Heart right ventricle (tissue), 16 donors: Measurements from ENCODE around the gene RAP1GAP2. TPM values are rescaled to one million over a fixed set of nuclear protein-coding genes. Genes with fewer than 3 reads are reported as not detected.

Source experiments
- ATAC-seq, 8 donors: fragments of 200-7000 bp; cut with Tn5 transposase; one replicate each; pipeline ENCODE4 v1.9.1; 2020; ENCODE audit warnings: mild to moderate bottlenecking in 8 of 8, moderate library complexity in 8 of 8, moderate number of reproducible peaks in 1 of 8
- DNase-seq, 2 donors: peaks; one replicate each; pipeline ENCODE4 v3.0.0-alpha.2; 2020
- H3K27ac ChIP-seq, 10 donors: fragments of 200-600 bp; sonication (generic) in 2 of 10; one replicate each; pipeline versions ENCODE4 v1.5.0 to v1.8.0; 2020 to 2022; ENCODE audit warnings: mild to moderate bottlenecking in 3 of 10
- H3K27me3 ChIP-seq, 7 donors: fragments of 200-600 bp; one replicate each; pipeline ENCODE4 v1.8.0; 2021 to 2022; ENCODE audit warnings: mild to moderate bottlenecking in 2 of 7
- H3K36me3 ChIP-seq, 9 donors: fragments of 200-600 bp; sonication (generic) in 1 of 9; one replicate each; pipeline versions ENCODE4 v1.5.0 to v1.8.0; 2020 to 2022; ENCODE audit warnings: mild to moderate bottlenecking in 2 of 9
- H3K4me1 ChIP-seq, 9 donors: fragments of 200-600 bp; sonication (generic) in 1 of 9; one replicate each; pipeline versions ENCODE4 v1.5.0 to v1.8.0; 2020 to 2022; ENCODE audit warnings: mild to moderate bottlenecking in 4 of 9
- H3K4me3 ChIP-seq, 10 donors: fragments of 200-600 bp; sonication (generic) in 2 of 10; one replicate each; pipeline versions ENCODE4 v1.5.0 to v1.8.0; 2020 to 2022; ENCODE audit warnings: mild to moderate bottlenecking in 7 of 10, moderate library complexity in 2 of 10
- H3K9me3 ChIP-seq, 11 donors: fragments of 200-600 bp in 10 of 11; sonication (generic) in 2 of 11; one replicate each; pipeline versions ENCODE4 v1.5.0 to v1.8.0; 2013 to 2022; ENCODE audit warnings: mild to moderate bottlenecking in 2 of 11, control low read depth in 1 of 11, moderate library complexity in 1 of 11
- WGBS, 2 donors: extraction: QIAGEN DNeasy Blood & Tissue Kit; methylation state at CpG; one replicate each; pipeline ENCODE4 v1.1.7; 2013; ENCODE audit warnings: inconsistent platforms in 1 of 2; 5-methylcytosine and 5-hydroxymethylcytosine counted together
- intact Hi-C, 10 donors: fragments of 100-400 bp; cut with DNase I; formaldehyde crosslinking; loops; one replicate each; pipeline versions ENCODE4 v1.11.1 to v1.14.2; 2022
- polyA plus RNA-seq, 2 donors: library from polyadenylated mRNA; stranded (reverse); fragments of 200-250 nt; gene quantifications; one replicate each; pipeline ENCODE4 v1.2.3, GENCODE V29; 2013
- total RNA-seq, 10 donors: library from RNA; stranded (reverse); fragmentation: NEBNext Ultra II Directional in 3 of 10; extraction: Animal tissue kit (Norgen Biotek cat#: 25700) in 3 of 10; gene quantifications; one replicate each; pipeline versions ENCODE4 v1.2.1 to v1.2.4, GENCODE V29; 2021 to 2023
- TF ChIP-seq, protein P1 (sequence below), 9 donors: fragments of 200-600 bp; sonication (generic) in 2 of 9; IDR thresholded peaks; one replicate each; pipeline versions ENCODE4 v1.5.0 to v1.8.0; 2021 to 2022; ENCODE audit warnings: antibody characterized with exemption in 9 of 9, mild to moderate bottlenecking in 5 of 9, moderate library complexity in 1 of 9
- donor health status: Arrhythmogenic right ventricular cardiomyopathy.
- donor health status: ischemic (EF 13 %, LVEDD 7.1; RV severe dilation, severe dysfunction).
- donor health status: healthy with polysubstance abuse.
- donor health status: DM: no; HTN: yes; CAD: no.
- donor health status: DM: no; HTN: no; CAD: no.
- donor health status: ischemic (EF 25% LVEDD 6.9; RV normal size, moderate dysfunction).
- donor health status: ischemic (EF 25% LVEDD 5.7; RV mildly dilated, moderate dysfunction).
- donor health status: healthy.
- donor health status: DM: yes; HTN: yes; CAD: no.
- donor health status: Ischemic cardiomyopathy.
- donor health status: ischemic (EF 35%, LVEDD 5.7; RV mildly dilated, moderate dysfunction).
- donor health status: nonischemic (EF 11% LVEDD 7.7; RV severe dilation, severe dysfunction).
- donor health status: DM: yes; HTN: yes; CAD: no.
- donor health status: PGD.
- donor health status: ischemic (EF 29% LVEDD 5.4; RV normal size, mild dysfunction).
- donor health status: nonischemic (EF 23%, LVEDD 6.1; RV moderate dilation, normal function).

The RAP1GAP2 gene
- total and polyA plus RNA-seq, 12 donors = 9.5 to 51.3 (median 34.6) TPM

DNA sequence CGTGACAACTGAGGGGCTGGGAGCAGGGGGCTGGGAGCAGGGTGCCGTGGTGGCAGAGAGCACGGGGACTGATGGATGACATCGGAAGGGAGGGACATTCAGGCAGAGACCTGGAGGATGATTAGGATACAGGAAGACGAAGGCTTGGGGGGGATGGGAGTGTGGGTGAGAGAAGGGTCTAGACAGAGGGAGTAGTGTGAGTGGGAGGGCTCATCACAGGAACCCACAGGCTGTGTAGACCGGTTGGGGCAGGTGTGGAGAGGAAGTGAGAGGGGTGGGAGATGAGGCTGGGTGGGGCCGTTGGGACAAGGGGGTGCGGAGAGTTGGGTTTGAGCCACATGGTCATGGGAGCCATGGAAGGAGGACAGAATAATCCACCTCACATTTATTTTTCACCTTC is 83.8 kb downstream of the RAP1GAP2 start:
- TF ChIP-seq, protein P1, sequence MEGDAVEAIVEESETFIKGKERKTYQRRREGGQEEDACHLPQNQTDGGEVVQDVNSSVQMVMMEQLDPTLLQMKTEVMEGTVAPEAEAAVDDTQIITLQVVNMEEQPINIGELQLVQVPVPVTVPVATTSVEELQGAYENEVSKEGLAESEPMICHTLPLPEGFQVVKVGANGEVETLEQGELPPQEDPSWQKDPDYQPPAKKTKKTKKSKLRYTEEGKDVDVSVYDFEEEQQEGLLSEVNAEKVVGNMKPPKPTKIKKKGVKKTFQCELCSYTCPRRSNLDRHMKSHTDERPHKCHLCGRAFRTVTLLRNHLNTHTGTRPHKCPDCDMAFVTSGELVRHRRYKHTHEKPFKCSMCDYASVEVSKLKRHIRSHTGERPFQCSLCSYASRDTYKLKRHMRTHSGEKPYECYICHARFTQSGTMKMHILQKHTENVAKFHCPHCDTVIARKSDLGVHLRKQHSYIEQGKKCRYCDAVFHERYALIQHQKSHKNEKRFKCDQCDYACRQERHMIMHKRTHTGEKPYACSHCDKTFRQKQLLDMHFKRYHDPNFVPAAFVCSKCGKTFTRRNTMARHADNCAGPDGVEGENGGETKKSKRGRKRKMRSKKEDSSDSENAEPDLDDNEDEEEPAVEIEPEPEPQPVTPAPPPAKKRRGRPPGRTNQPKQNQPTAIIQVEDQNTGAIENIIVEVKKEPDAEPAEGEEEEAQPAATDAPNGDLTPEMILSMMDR (IDR thresholded peaks at IDR 0.05) = no peak
- no peaks in the 10 kb centered on the region for H3K36me3 ChIP-seq
- H3K4me1 ChIP-seq = peaks cover 3 to 15% (median 9%) of the 10 kb centered on the region in 9 donors
- no peak overlapping the region for H3K4me3 ChIP-seq
- WGBS, 2 donors = 66 to 70% methylated on average over 8 of the region's 8 CpGs
- ATAC-seq (no peak), DNase-seq (no peak)
- no peaks in the 10 kb centered on the region for H3K27me3 ChIP-seq
- intact Hi-C loops = no loop called here
- H3K9me3 ChIP-seq = no peaks in the 10 kb centered on the region
- no peak overlapping the region for H3K27ac ChIP-seq

DNA sequence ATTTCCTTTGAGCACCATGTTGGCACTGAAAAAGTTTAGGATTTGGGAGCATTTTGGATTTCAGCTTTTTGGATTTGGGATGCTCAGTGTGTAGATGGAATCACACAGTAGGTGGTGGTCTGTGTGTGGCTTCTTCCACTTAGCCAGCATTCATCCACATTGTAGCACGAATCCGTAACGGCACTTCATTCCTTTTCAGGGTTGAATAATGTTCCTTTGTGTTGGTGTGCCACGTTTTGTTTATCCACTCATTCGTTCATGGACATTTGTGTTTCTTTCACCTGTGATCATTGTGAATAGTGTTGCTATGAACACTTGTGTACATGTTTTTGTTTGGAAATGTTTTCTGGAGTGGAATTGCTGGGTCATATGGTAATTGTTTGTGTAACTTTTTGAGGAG is 85.1 kb downstream of the RAP1GAP2 start:
- TF ChIP-seq, protein P1 (IDR thresholded peaks at IDR 0.05) = no peak
- Histone ChIP-seq H3K36me3 (no peaks in the 10 kb centered on the region), H3K4me1 (peaks cover 3 to 15% (median 9%) of the 10 kb centered on the region in 9 donors), H3K27ac (no peak overlapping the region), H3K4me3 (no peak overlapping the region), H3K9me3 (no peaks in the 10 kb centered on the region), H3K27me3 (no peaks in the 10 kb centered on the region)
- intact Hi-C loops = no loop called here
- no peak for ATAC-seq
- whole genome bisulfite sequencing, 2 donors = 94 to 95% methylated on average over 5 of the region's 5 CpGs
- no peak for DNase-seq

DNA sequence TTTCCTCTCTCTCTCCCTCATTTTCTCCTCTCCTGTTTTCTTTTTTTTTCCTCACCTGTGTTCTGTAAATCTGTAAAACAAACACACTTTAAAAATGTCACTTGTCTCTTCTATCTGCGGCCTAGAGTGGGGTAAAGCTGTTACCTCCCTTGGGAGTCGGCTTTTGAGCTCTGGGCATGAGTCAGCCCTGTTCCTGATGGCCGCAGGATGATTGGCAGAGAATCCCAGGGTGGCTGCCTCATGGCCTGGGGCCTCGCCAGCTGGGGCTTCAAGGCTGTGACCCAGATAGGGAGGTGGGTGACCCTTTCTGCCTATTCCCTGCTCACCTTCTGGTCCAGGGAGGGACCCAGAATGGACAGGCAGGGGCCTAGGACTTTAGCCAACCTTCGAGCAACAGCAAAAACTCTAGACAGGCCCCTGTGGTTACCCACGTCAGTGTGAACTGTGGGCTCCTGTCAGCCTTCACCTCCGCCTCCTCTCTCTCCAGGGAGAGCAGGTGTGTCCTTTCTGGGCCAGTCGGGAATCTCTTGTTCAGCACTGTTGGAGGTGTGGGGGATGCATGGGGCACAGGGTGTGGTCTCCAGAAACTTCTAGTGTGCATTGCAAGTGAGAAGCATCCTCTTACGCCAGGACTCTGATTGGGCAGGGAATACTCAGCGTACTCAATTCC is 87.4 kb downstream of the RAP1GAP2 start:
- ATAC-seq = peak; percentile 60 to 92 (median 86)
- Histone ChIP-seq H3K36me3 (no peaks in the 10 kb centered on the region), H3K9me3 (no peaks in the 10 kb centered on the region), H3K4me3 (no peak overlapping the region), H3K27ac (peak overlapping the region in 7 of 10 donors; percentile 5 to 65 (median 35)), H3K27me3 (no peaks in the 10 kb centered on the region), H3K4me1 (peaks cover 3 to 15% (median 9%) of the 10 kb centered on the region in 9 donors)
- WGBS, 2 donors = 50 to 57% methylated on average over 10 of the region's 10 CpGs
- intact Hi-C loops = no loop called here
- TF ChIP-seq, protein P1 (IDR thresholded peaks at IDR 0.05) = no peak
- peak; percentile 44 to 50 for DNase-seq

DNA sequence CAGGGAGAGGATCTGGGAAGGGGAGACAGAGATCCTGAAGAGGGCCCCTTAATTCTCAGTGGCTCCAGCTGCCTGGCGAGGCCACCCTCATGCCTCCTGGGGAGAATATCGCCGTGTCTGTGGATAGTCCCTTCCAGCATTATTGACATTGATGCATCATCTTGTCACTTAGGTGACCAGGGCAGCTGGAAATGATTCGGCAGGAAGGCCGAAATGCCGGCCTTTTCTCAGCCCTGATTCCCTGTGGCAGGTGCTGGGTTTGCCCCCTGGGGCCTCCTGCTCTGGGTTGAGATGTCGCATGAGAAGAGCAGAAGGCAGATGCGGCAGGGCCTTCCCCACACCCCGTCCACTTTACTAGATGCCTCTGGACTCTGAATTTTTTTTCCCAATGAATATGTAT is 89.5 kb downstream of the RAP1GAP2 start:
- peaks cover 3 to 15% (median 9%) of the 10 kb centered on the region in 9 donors for H3K4me1 ChIP-seq
- no peak for DNase-seq
- intact Hi-C loops = no loop called here
- 87 to 88% methylated on average over 9 of the region's 9 CpGs for WGBS, 2 donors
- ATAC-seq = no peak
- H3K27me3 ChIP-seq = no peaks in the 10 kb centered on the region
- H3K9me3 ChIP-seq = no peaks in the 10 kb centered on the region
- TF ChIP-seq, protein P1 (IDR thresholded peaks at IDR 0.05) = no peak
- H3K36me3 ChIP-seq = no peaks in the 10 kb centered on the region
- H3K27ac ChIP-seq = no peak overlapping the region
- H3K4me3 ChIP-seq = no peak overlapping the region
